H9 (cell line): ENCODE results near the gene ULK1. TPM values are rescaled to one million over a fixed set of nuclear protein-coding genes. Genes with fewer than 3 reads are reported as not detected.

Source experiments
- DNase-seq: peaks from one replicate; pipeline ENCODE4 v3.0.0-alpha.2; 2017
- H2AFZ ChIP-seq: one replicate; pipeline ENCODE4 v1.6.1; 2013; ENCODE audit warnings: mild to moderate bottlenecking, low read length, control low read depth, moderate library complexity
- H2AK5ac ChIP-seq: 2 replicates; pipeline ENCODE4 v1.6.1; 2013; ENCODE audit warnings: low read length, control low read depth, mixed read lengths; ENCODE audit not compliant: insufficient read length
- H2BK120ac ChIP-seq: one replicate; pipeline ENCODE4 v1.6.1; 2013; ENCODE audit warnings: low read depth, mild to moderate bottlenecking, low read length, control low read depth, inconsistent platforms; ENCODE audit not compliant: poor library complexity, severe bottlenecking
- H2BK12ac ChIP-seq: 2 replicates; pipeline ENCODE4 v1.6.1; 2013; ENCODE audit warnings: low read length, control low read depth, mixed read lengths, low read depth; ENCODE audit not compliant: insufficient read length
- H2BK15ac ChIP-seq: 2 replicates; pipeline ENCODE4 v1.6.1; 2013; ENCODE audit warnings: low read depth, low read length, control low read depth
- H2BK20ac ChIP-seq: one replicate; pipeline ENCODE4 v1.6.1; 2013; ENCODE audit warnings: low read depth, mild to moderate bottlenecking, low read length, control low read depth, inconsistent platforms; ENCODE audit not compliant: poor library complexity, severe bottlenecking
- H2BK5ac ChIP-seq: 2 replicates; pipeline ENCODE4 v1.6.1; 2013; ENCODE audit warnings: low read length, control low read depth, mixed read lengths; ENCODE audit not compliant: insufficient read length
- H3K14ac ChIP-seq: 2 replicates; pipeline ENCODE4 v1.6.1; 2013; ENCODE audit warnings: low read length, control low read depth; ENCODE audit not compliant: insufficient read depth
- H3K18ac ChIP-seq: 2 replicates; pipeline ENCODE4 v1.6.1; 2013; ENCODE audit warnings: low read depth, mild to moderate bottlenecking, mixed read lengths, low read length, control low read depth; ENCODE audit not compliant: insufficient read length
- H3K23ac ChIP-seq: 2 replicates; pipeline ENCODE4 v1.6.1; 2013; ENCODE audit warnings: low read length, control low read depth, mixed read lengths, low read depth; ENCODE audit not compliant: insufficient read length
- H3K23me2 ChIP-seq: 2 replicates; pipeline ENCODE4 v1.6.1; 2013; ENCODE audit warnings: low read depth, mild to moderate bottlenecking, mixed read lengths, low read length, control low read depth; ENCODE audit not compliant: insufficient read length, poor library complexity, severe bottlenecking
- H3K27ac ChIP-seq: 2 replicates; pipeline ENCODE4 v1.5.1; 2013; ENCODE audit warnings: low read length, control low read depth, mixed read lengths, low read depth; ENCODE audit not compliant: insufficient read length
- H3K27me3 ChIP-seq: 2 replicates; pipeline ENCODE4 v1.6.1; 2013; ENCODE audit warnings: low read length, control low read depth, inconsistent platforms; ENCODE audit not compliant: insufficient read depth
- H3K4ac ChIP-seq: 2 replicates; pipeline ENCODE4 v1.6.1; 2013; ENCODE audit warnings: low read depth, mild to moderate bottlenecking, control low read depth, inconsistent platforms, low read length, moderate library complexity
- H3K4me1 ChIP-seq: 2 replicates; pipeline ENCODE4 v1.6.1; 2013; ENCODE audit warnings: low read length, control low read depth, inconsistent platforms; ENCODE audit not compliant: insufficient read depth
- H3K4me2 ChIP-seq: 2 replicates; pipeline ENCODE4 v1.6.1; 2013; ENCODE audit warnings: low read length, control low read depth, mixed read lengths; ENCODE audit not compliant: insufficient read length, insufficient read depth
- H3K56ac ChIP-seq: 2 replicates; pipeline ENCODE4 v1.6.1; 2013; ENCODE audit warnings: low read depth, mild to moderate bottlenecking, mixed read lengths, low read length, control low read depth; ENCODE audit not compliant: insufficient read length
- H3K79me1 ChIP-seq: 2 replicates; pipeline ENCODE4 v1.6.1; 2013; ENCODE audit warnings: low read depth, mild to moderate bottlenecking, moderate library complexity, low read length, control low read depth, inconsistent platforms; ENCODE audit not compliant: insufficient read depth, poor library complexity, severe bottlenecking
- H3K79me2 ChIP-seq: 2 replicates; pipeline ENCODE4 v1.6.1; 2013; ENCODE audit warnings: low read length, control low read depth, inconsistent platforms; ENCODE audit not compliant: insufficient read depth
- H3K9ac ChIP-seq: 2 replicates; pipeline ENCODE4 v1.6.1; 2013; ENCODE audit warnings: low read length, control low read depth, mixed read lengths; ENCODE audit not compliant: insufficient read length; ENCODE audit errors: extremely low read depth
- H3K9me3 ChIP-seq: one replicate; pipeline ENCODE4 v1.6.1; 2013; ENCODE audit warnings: low read depth, low read length, inconsistent platforms; ENCODE audit not compliant: control insufficient read depth
- H3T11ph ChIP-seq: one replicate; pipeline ENCODE4 v1.6.1; 2013; ENCODE audit warnings: mild to moderate bottlenecking, low read length, control low read depth, inconsistent platforms
- H4K20me1 ChIP-seq: one replicate; pipeline ENCODE4 v1.6.1; 2013; ENCODE audit not compliant: control insufficient read depth, insufficient read length, insufficient read depth
- H4K5ac ChIP-seq: 2 replicates; pipeline ENCODE4 v1.6.1; 2013; ENCODE audit warnings: low read depth, mild to moderate bottlenecking, mixed read lengths, low read length, control low read depth; ENCODE audit not compliant: insufficient read length
- H4K8ac ChIP-seq: replicated peaks from 2 replicates; pipeline ENCODE4 v1.6.1; 2013; ENCODE audit warnings: low read length, control low read depth, mixed read lengths, low read depth; ENCODE audit not compliant: insufficient read length
- H4K91ac ChIP-seq: 2 replicates; pipeline ENCODE4 v1.6.1; 2013; ENCODE audit warnings: low read depth, mild to moderate bottlenecking, moderate library complexity, mixed read lengths, low read length, control low read depth; ENCODE audit not compliant: insufficient read length
- H3K27ac Mint-ChIP-seq, 3 experiments: 2 replicates in 2 of 3; 3 replicates in 1 of 3; pipeline ENCODE4 v1.8.0; 2020 to 2021; ENCODE audit warnings: mixed read lengths in 3 of 3, mild to moderate bottlenecking in 1 of 3, moderate library complexity in 1 of 3
- H3K27me3 Mint-ChIP-seq: 2 replicates; pipeline ENCODE4 v1.8.0; 2021; ENCODE audit warnings: low read depth, mild to moderate bottlenecking, moderate library complexity, mixed read lengths
- H3K36me3 Mint-ChIP-seq, 3 experiments: 2 replicates in 2 of 3; 3 replicates in 1 of 3; pipeline ENCODE4 v1.8.0; 2020 to 2021; ENCODE audit warnings: low read depth in 3 of 3, mixed read lengths in 3 of 3; ENCODE audit not compliant: insufficient read depth in 1 of 3
- H3K4me1 Mint-ChIP-seq, 2 experiments: 2 replicates each; pipeline ENCODE4 v1.8.0; 2020; ENCODE audit warnings: mixed read lengths in 2 of 2
- H3K4me3 Mint-ChIP-seq, 2 experiments: 2 replicates in 1 of 2; 3 replicates in 1 of 2; pipeline ENCODE4 v1.8.0; 2020 to 2021; ENCODE audit warnings: mild to moderate bottlenecking in 2 of 2, mixed read lengths in 2 of 2, moderate library complexity in 1 of 2
- H3K9me3 Mint-ChIP-seq, 2 experiments: 2 replicates in 1 of 2; 3 replicates in 1 of 2; pipeline ENCODE4 v1.8.0; 2020; ENCODE audit warnings: mild to moderate bottlenecking in 2 of 2, mixed read lengths in 2 of 2, moderate library complexity in 1 of 2
- CTCF ChIP-seq: fragments of 200-600 bp; sonication (generic); conservative IDR thresholded peaks from 3 replicates; pipeline ENCODE4 v1.8.0; 2021; ENCODE audit warnings: antibody characterized with exemption, mild to moderate bottlenecking
- WGBS: extraction: QIAGEN DNeasy Blood & Tissue Kit; methylation state at CpG from one replicate; pipeline ENCODE4 v1.1.7; 2013; ENCODE audit warnings: missing lambda C conversion rate, low lambda C conversion rate, mixed read lengths; ENCODE audit not compliant: insufficient read length; ENCODE audit errors: extremely low coverage; 5-methylcytosine and 5-hydroxymethylcytosine counted together
- total RNA-seq: library from RNA; stranded (reverse); gene quantifications from 2 replicates; pipeline ENCODE4 v1.2.1, GENCODE V29; 2021

Gene ULK1
- total RNA-seq, 1 experiment from 2014 or later: 57.2 TPM

GRCh38 chr12:131869871-131870418 is 24.5 kb upstream of the ULK1 start:
- Histone ChIP-seq H3K79me2 (no peaks in the 10 kb centered on the region), H4K8ac (no peak overlapping the region), H4K5ac (no peak overlapping the region), H3K14ac (no peak overlapping the region), H3K79me1 (no peaks in the 10 kb centered on the region), H4K91ac (no peak overlapping the region), H3K27me3 (no peaks in the 10 kb centered on the region), H3K4ac (no peak overlapping the region), H3K18ac (no peak overlapping the region), H3K27ac (no peak overlapping the region), H4K20me1 (no peaks in the 10 kb centered on the region), H2AFZ (no peak overlapping the region), H2BK12ac (no peak overlapping the region), H3K4me1 (no peaks in the 10 kb centered on the region), H3K23me2 (no peaks in the 10 kb centered on the region), H3T11ph (no peak overlapping the region), H3K4me2 (no peak overlapping the region), H2AK5ac (no peak overlapping the region), H2BK20ac (no peak overlapping the region), H3K23ac (no peak overlapping the region), H2BK5ac (no peak overlapping the region), H3K56ac (no peak overlapping the region), H3K9me3 (no peaks in the 10 kb centered on the region), H3K9ac (no peak overlapping the region), H2BK120ac (no peak overlapping the region), H2BK15ac (no peak overlapping the region)
- H3K36me3 Mint-ChIP-seq: peaks cover 0 to 10% (median 7%) of the 10 kb centered on the region in 3 experiments; a peak in 5 of 7 replicates
- no CpG with 5 or more reads among the region's 16 CpGs for WGBS
- H3K9me3 Mint-ChIP-seq: peaks cover 15% of the 10 kb centered on the region in 2 experiments
- DNase-seq: no peak
- peak overlapping the region in 1 of 3 experiments; percentile 93; a peak in 1 of 7 replicates for H3K27ac Mint-ChIP-seq
- H3K4me3 Mint-ChIP-seq: no peak overlapping the region; a peak in 1 of 5 replicates
- 0 out of 4 replicates have a peak, but pooled peaks cover 0 to 2% of the 10 kb centered on the region in 2 experiments for H3K4me1 Mint-ChIP-seq
- H3K27me3 Mint-ChIP-seq: no peaks in the 10 kb centered on the region; the same call in none of the 2 replicates
- TF ChIP-seq CTCF: no peak
